Stimulated activated naive CD8-positive, alpha-beta T cell treated with anti-CD3 and anti-CD28 coated beads, Interleukin-15, Interleukin-2, amounts not matched to agents 100 U/mL and 50 U/mL, for 24 hours (primary cell): ENCODE results near the gene GUCY2F.

ENCODE experiments used
- ATAC-seq: fragments of 150-1000 bp; cut with Tn5 transposase; one replicate; pipeline ENCODE4 v1.10.0; 2021
- DNase-seq: peaks from one replicate; pipeline ENCODE4 v3.0.0; 2021

Gene GUCY2F

GRCh38 chrX:109481986-109482385 is at the start of gene GUCY2F:
TSS of gene GUCY2F (minus strand) at chrX:109482086. CDS start at chrX:109475936, 6,150 bp downstream.
- ATAC-seq, result no peak

GRCh38 chrX:109519001-109519400 is 37.1 kb upstream of the GUCY2F start:
- DNase-seq, result no peak
- ATAC-seq, result no peak

More at GRCh38 chrX:109481986-109482385, at the start of gene GUCY2F:
- DNase-seq, result no peak

- no peak for DNase-seq
- no peak for ATAC-seq
Observed at GRCh38 chrX:109511113-109511512, 29.2 kb upstream of the GUCY2F start.

GRCh38 chrX:109508915-109509314 is 27.0 kb upstream of the GUCY2F start:
- ATAC-seq (no peak), DNase-seq (no peak)

DNA sequence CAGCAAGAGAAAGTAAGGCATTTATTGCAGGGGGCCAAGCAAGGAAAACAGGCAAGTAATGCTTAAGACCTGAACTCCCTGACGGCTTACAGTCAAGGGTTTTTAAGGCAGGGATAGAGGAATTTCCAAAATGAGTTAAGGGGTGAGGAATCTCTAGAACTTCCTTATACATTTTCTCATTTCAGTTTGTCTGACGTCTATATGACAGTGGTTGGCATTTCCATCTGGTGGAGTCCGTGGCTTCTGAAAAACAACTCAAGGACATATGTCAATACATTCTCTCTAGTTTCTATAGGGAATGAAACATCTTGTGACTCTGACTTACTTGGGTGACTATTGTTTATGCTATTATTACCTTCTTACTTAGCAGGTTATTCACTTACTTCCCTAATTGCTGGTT is 19.3 kb upstream of the GUCY2F start:
- DNase-seq, result no peak
- ATAC-seq, result no peak

- DNase-seq (no peak), ATAC-seq (no peak)
Observed at GRCh38 chrX:109498434-109498833, 16.5 kb upstream of the GUCY2F start.

DNA sequence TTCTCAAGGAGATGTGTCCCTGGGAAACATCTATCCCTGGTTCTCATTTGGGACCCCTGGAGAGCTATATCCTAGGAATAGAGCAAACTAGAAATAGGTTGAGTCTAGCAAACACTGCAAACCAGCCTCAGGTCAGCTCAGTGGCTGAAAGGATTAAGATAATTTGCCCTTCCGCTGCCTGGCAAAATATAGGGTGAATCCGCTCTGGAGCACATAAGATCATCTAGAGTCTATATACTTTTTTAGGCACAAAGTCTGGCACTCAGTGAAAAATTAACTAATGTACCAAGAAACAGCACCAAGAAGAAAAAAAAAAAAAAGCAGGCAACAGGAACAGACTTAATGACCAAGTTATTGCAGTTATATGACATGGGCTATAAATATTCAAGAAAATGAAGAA is 7.3 kb upstream of the GUCY2F start:
- no peak for ATAC-seq
- no peak for DNase-seq

DNA sequence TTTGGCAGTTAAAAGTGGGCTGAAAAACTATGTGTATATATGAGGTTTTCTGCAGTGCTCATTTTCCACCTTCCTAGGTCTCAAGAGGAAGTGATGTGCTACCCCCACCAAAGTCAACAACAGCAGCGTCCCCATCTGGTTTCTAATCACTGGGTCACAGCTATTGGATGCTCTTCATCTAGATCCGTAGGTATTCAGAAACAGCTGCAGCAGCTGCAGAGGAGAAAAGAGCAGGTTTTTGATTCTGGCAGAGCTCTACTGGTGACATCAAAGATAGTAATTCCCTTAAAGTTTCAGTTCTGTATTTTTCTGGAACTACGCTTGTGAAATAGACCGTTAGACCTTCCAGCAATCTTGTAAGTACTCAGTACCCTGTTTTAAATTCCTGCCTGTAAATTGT is 5.8 kb upstream of the GUCY2F start:
- DNase-seq (no peak), ATAC-seq (no peak)

GRCh38 chrX:109485470-109486340 is 3.8 kb upstream of the GUCY2F start:
- DNase-seq (peak; percentile 45), ATAC-seq (peak; percentile 40)

- no peak for DNase-seq
- ATAC-seq, result no peak
Observed at GRCh38 chrX:109484886-109485285, 3.0 kb upstream of the GUCY2F start.

- DNase-seq (peak; percentile 4), ATAC-seq (no peak)
Observed at GRCh38 chrX:109475174-109475891, 6.6 kb downstream of the GUCY2F start.

DNA sequence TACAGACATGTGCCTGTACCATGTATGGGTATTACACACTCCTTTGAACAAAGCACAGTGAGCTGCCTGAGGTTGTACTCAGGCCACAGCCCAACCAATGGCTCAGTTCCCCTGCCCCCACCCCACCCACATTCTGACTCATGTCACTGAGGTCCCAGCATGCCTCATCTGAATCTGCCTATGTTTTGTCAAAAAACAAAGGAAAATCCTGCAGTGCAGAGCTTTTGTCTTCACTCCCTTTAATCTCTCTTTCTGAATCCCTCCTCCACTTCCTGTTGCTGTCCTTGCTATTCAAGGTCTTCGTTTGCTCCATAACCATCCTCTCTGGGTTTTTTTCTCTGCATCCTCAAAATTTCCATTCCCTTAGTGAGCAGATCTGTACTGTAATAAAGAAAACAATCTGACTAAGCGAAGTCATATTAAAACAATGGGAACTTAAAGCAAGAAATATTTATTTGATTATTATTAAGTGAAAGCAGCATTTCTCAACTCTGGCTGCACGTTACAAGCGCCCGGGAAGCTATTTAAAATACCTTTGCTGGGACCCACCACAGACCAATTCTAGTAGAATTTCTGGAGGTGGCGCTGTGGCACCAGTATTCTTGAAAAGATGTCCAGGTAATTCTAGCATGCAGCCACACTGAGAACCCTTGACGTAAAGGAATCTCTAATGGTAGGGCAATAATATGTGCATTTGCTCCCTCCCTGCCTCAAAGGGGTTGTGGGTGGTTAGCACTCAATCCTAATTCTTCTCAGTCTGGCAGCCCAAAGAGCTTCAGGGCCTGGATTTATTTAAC is 8.7 kb downstream of the GUCY2F start:
- DNase-seq (peak; percentile 32), ATAC-seq (peak; percentile 90)

- ATAC-seq (no peak), DNase-seq (no peak)
Observed at GRCh38 chrX:109464231-109464630, 17.7 kb downstream of the GUCY2F start.

DNA sequence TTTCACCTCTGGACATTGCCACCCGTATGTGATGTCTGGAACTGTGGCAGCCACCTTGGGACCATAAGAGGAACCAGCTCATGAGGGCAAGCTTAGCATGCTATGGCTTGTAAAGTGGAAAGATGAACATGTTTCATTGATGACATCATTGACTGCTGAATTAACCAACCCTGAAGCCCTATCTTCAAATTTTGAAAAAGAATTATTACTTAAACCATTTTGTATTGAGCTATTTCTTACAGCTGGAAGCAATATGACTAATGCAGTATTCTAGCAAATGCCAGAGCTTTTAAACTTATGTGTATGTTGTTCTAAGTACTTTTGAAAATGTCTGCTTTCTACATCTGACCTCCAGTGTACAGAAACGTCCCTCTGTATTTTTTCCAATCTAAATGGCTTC is 18.1 kb downstream of the GUCY2F start:
- no peak for ATAC-seq

GRCh38 chrX:109448282-109448938 is 33.5 kb downstream of the GUCY2F start:
- no peak for ATAC-seq
- DNase-seq, result no peak

More for the DNA sequence above, 18.1 kb downstream of the GUCY2F start:
- DNase-seq, result no peak

DNA sequence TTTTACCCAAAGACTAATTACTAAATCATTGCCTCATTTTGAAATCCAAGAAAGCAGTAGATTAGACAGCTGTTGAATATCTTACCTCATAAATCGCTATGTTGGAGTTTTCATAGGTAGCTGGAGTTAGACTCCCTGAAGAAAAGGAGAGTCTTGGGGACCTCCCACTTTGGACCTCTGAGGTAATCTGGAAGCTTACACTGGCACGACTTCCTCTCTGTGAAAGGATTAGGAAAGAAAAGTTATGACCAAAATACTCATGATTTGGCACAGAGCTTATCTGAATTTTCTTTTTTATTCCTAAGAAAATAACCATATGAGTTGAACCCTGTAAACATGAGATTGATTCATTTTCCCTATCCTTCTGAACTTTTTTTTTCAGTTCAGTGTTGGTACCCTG is 40.6 kb downstream of the GUCY2F start:
- DNase-seq (no peak), ATAC-seq (no peak)

DNA sequence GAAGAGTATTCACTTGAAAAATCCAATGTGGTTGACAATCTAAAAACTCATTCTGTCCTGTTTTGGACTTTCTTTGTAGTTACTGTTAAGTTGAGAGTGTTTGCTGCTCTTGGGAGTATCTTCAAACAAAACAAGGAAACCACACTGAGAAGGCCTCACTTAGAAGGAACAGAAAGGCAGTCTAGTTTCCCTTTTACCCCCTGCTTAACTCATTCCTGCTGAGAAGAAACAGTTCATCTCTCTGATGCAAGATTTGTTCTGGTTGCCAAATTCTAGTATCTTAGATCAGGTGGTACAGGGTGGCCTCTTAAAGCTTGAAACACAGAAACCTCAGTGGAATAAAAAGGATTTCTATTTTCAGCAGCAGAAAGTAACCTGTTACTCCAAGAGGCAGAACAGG is 41.4 kb downstream of the GUCY2F start:
- no peak for ATAC-seq
- DNase-seq, result no peak

- ATAC-seq (no peak), DNase-seq (no peak)
Observed at GRCh38 chrX:109409181-109409580, 72.7 kb downstream of the GUCY2F start.

DNA sequence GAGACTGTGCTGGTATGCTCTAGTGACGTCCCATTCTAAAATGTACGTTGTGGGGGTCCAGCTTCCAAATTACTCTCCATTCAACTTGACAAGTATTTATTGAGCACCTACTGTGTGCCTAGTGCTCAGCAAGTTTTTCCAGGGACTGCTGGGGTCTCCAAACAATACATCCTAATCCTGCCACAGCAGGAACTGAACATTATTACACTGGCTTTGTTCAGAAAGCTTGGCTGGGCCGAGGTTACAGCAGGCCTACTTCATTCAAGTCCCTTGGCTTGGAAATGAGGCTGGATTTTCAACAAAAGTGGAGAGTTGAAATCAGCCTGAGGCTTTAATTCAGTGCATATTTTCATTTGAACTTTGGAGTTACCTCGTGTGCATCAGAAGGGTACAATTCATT is 78.0 kb downstream of the GUCY2F start:
- DNase-seq, result no peak
- ATAC-seq, result no peak

DNA sequence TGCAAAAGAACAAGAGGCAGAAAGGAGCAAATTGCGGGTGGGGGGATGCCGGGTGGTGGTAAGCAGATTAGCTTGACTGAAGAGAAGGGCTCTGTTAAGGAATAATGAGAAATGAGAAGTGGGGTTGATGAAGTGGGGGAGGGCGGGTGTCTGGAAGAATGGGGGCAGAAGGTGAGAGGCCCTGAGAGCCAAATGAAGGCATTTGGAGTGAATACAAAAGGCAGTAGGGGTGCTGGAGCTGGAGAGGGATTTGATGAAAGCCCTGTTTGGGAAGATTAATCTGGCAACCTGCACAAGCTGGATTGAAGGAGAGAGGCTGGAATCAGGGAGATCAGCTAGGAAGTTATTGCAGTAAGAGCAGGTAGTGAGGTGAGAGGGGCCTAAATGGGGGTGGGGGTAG is 82.1 kb downstream of the GUCY2F start:
- ATAC-seq (no peak), DNase-seq (no peak)

- no peak for ATAC-seq
- DNase-seq, result no peak
Observed at GRCh38 chrX:109398833-109399232, 83.1 kb downstream of the GUCY2F start.

DNA sequence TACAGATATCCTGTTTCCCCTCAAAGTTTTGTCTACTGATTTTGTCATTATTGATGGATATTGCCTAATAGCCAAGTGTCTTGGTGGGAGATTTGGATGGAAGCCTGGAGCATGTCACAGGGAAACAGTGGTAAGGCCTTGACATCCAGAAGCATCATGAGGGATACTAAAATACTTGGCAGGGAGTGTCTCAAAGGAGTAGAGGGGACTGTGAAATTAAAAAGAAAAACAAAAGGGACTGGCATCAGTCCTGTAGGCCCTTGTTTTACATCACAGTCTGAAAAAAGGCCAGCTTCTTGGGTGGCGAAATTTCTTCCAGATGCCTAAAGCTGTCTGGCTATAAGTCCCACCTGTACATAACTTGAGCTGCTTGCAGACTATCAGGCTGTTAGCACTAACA is 83.8 kb downstream of the GUCY2F start:
- DNase-seq, result no peak
- no peak for ATAC-seq
